ENCODE data around the gene ZSCAN21.

DNA sequence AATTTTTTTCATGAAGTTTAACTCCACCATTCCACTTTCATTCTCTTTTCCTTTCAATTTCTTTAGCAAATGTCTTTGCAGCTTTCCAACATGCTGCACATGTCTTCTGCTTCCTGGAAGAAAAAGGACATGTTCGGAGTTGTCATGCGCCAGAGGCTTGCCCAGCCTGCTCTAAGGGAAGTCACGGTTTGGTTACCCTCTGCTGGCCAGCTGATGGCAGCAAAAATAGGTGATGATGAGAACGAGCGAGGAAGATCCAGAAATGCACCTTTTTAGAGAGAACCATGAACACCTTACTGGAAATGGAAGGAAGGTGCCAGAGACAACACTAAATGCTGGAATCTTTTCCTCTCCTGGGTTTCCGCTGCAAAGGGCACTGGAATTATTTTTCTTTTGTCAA is 4.9 kb upstream of the ZSCAN21 start:
- TF ChIP-seq CTCF (IDR thresholded peaks at IDR 0.05) (peak in 4 of 6 experiments; percentile 28 to 31 (median 30)), POLR2A (IDR thresholded peaks at IDR 0.05) (no peak)
